ENCODE data around the gene SLC2A6. TPM values are rescaled to one million over a fixed set of nuclear protein-coding genes. Genes with fewer than 3 reads are reported as not detected.
A peak's percentile ranks its signal among the peaks of the same experiment; 100 is the strongest.

The SLC2A6 gene
- polyA plus RNA-seq, 1 of the 3 experiments (the other 2 are of a cell fraction): 5.2 TPM

DNA sequence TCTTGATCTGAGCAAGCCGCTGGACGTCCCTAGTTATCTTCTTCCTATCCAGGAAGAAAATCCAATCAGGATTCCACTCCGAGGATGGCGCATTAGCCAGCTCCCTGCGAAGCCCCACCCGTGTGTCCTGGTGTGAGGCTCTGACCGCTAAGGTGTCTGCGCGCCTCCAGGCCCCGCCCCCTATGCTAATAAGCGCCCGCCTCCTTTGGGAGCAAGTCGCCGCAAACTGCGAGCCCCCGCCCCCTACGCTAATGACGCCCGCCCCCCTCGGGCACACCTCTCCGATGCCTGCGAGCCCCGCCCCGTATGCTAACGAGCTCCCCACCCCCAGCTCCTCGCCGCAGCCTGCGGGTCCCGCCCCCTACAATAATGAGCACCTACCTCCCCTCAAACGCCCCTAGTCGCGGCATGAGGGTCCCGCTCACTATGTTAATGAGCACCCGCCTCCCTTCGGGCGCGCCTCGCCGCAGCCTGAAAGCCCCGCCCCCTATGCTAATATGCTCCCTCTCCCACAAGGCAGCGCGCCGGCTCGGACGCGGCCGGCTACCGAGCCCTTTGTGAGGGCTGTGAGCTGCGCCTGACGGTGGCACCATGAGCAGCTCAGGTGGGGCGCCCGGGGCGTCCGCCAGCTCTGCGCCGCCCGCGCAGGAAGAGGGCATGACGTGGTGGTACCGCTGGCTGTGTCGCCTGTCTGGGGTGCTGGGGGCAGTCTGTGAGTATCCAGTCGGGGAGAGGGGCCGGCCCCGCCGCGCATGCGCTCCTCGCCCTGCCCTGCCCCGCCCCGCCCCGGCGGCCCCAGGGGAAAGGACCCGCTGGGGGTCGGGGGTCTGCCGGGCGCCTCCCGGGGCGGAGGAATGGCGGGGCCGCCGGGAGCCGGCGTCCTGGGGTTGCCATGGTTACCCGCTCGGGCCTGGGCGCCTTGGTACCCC lies 19.2 kb downstream of the SLC2A6 start, which contains the start of gene CACFD1 (continued):
- TF ChIP-seq GABPA (IDR thresholded peaks at IDR 0.05; ENCODE audit: low read depth) (no peak), NRF1 (IDR thresholded peaks at IDR 0.05; ENCODE audit: low read depth, low read length) (peak; percentile 83), POLR2AphosphoS5 (IDR thresholded peaks at IDR 0.05; ENCODE audit: low read depth, low read length) (peak; percentile 80), TAF1 (IDR thresholded peaks at IDR 0.05; ENCODE audit: borderline replicate concordance, low read depth, low read length) (peak; percentile 35; the same call in 1 of the 2 replicates), FOSL2 (IDR thresholded peaks at IDR 0.05; ENCODE audit: borderline replicate concordance, low read depth) (no peak), YY1 (IDR thresholded peaks at IDR 0.05; ENCODE audit: low read depth) (no peak)
- TF ChIP-seq, protein P1, sequence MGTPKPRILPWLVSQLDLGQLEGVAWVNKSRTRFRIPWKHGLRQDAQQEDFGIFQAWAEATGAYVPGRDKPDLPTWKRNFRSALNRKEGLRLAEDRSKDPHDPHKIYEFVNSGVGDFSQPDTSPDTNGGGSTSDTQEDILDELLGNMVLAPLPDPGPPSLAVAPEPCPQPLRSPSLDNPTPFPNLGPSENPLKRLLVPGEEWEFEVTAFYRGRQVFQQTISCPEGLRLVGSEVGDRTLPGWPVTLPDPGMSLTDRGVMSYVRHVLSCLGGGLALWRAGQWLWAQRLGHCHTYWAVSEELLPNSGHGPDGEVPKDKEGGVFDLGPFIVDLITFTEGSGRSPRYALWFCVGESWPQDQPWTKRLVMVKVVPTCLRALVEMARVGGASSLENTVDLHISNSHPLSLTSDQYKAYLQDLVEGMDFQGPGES (IDR thresholded peaks at IDR 0.05; ENCODE audit: low read depth, low read length): no peak
- TF ChIP-seq, protein P2, sequence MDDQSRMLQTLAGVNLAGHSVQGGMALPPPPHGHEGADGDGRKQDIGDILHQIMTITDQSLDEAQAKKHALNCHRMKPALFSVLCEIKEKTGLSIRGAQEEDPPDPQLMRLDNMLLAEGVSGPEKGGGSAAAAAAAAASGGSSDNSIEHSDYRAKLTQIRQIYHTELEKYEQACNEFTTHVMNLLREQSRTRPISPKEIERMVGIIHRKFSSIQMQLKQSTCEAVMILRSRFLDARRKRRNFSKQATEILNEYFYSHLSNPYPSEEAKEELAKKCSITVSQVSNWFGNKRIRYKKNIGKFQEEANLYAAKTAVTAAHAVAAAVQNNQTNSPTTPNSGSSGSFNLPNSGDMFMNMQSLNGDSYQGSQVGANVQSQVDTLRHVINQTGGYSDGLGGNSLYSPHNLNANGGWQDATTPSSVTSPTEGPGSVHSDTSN (IDR thresholded peaks at IDR 0.05): no peak

DNA sequence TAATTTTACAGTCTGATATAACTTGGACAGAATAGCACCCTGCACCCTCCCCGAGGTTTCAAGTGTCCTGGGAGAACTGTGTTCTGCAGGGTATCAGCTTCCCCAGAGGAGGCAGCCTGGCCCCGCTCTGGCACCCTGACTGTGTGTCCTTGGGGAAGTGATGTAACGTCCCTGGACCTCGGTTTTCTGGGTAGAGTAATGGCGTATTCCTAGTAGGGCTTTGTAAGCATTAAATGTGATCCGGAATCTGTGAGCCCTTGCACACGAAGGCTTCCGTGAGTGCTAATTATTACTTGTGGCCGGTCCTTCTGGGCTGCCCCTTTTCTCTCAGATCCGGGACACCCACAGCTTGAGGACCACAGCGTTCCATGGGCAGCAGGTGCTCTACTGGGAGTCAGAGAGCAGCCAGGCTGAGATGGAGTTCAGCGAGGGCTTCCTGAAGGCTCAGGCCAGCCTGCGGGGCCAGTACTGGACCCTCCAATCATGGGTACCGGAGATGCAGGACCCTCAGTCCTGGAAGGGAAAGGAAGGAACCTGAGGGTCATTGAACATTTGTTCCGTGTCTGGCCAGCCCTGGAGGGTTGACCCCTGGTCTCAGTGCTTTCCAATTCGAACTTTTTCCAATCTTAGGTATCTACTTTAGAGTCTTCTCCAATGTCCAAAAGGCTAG lies 20.1 kb downstream of the SLC2A6 start:
- WGBS (ENCODE audit: low lambda C conversion rate): 73% methylated on average over 7 of the region's 16 CpGs
- TF ChIP-seq, protein P3, sequence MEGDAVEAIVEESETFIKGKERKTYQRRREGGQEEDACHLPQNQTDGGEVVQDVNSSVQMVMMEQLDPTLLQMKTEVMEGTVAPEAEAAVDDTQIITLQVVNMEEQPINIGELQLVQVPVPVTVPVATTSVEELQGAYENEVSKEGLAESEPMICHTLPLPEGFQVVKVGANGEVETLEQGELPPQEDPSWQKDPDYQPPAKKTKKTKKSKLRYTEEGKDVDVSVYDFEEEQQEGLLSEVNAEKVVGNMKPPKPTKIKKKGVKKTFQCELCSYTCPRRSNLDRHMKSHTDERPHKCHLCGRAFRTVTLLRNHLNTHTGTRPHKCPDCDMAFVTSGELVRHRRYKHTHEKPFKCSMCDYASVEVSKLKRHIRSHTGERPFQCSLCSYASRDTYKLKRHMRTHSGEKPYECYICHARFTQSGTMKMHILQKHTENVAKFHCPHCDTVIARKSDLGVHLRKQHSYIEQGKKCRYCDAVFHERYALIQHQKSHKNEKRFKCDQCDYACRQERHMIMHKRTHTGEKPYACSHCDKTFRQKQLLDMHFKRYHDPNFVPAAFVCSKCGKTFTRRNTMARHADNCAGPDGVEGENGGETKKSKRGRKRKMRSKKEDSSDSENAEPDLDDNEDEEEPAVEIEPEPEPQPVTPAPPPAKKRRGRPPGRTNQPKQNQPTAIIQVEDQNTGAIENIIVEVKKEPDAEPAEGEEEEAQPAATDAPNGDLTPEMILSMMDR (IDR thresholded peaks at IDR 0.05): no peak
- TF ChIP-seq NRF1 (IDR thresholded peaks at IDR 0.05; ENCODE audit: low read depth, low read length): no peak
- TF ChIP-seq SMC3 (IDR thresholded peaks at IDR 0.05; ENCODE audit: low read depth, low read length): no peak
- TF ChIP-seq MXI1 (IDR thresholded peaks at IDR 0.05; ENCODE audit: low read depth, low read length): no peak
- TF ChIP-seq CHD2 (IDR thresholded peaks at IDR 0.05; ENCODE audit: low read length, partially characterized antibody): no peak
- TF ChIP-seq, protein P4, sequence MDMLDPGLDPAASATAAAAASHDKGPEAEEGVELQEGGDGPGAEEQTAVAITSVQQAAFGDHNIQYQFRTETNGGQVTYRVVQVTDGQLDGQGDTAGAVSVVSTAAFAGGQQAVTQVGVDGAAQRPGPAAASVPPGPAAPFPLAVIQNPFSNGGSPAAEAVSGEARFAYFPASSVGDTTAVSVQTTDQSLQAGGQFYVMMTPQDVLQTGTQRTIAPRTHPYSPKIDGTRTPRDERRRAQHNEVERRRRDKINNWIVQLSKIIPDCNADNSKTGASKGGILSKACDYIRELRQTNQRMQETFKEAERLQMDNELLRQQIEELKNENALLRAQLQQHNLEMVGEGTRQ (IDR thresholded peaks at IDR 0.05; ENCODE audit: borderline replicate concordance, low read depth, low read length): no peak
- no peak for TF ChIP-seq SIN3A (IDR thresholded peaks at IDR 0.05; ENCODE audit: borderline replicate concordance, low read depth, low read length)
- TF ChIP-seq YY1 (IDR thresholded peaks at IDR 0.05; ENCODE audit: low read depth): no peak
- no peak for TF ChIP-seq TCF12 (IDR thresholded peaks at IDR 0.05)
- TF ChIP-seq, protein P5, sequence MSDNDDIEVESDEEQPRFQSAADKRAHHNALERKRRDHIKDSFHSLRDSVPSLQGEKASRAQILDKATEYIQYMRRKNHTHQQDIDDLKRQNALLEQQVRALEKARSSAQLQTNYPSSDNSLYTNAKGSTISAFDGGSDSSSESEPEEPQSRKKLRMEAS (IDR thresholded peaks at IDR 0.05; ENCODE audit: low read depth): no peak
- TF ChIP-seq, protein P1 (IDR thresholded peaks at IDR 0.05; ENCODE audit: low read depth, low read length): no peak
- TF ChIP-seq RCOR1 (IDR thresholded peaks at IDR 0.05; ENCODE audit: low read length): no peak
- TF ChIP-seq MEF2A (IDR thresholded peaks at IDR 0.05; ENCODE audit: borderline replicate concordance, low read depth): no peak

More for the DNA sequence above, 20.1 kb downstream of the SLC2A6 start:
- peak overlapping the region; percentile 78 to 85 for H3K4me3 ChIP-seq (ENCODE audit: low read depth in 2 of 2, low read length in 1 of 2)
- peaks cover 2% of the 10 kb centered on the region for H3F3A ChIP-seq (replicated peaks; ENCODE audit: insufficient read depth)
- H3K4me2 ChIP-seq: peak overlapping the region; percentile 93
- H2AFZ ChIP-seq (ENCODE audit: low read depth): peak overlapping the region; percentile 91
- H3K4me1 ChIP-seq (ENCODE audit: control insufficient read depth in 1 of 2, insufficient read depth in 2 of 2, low read depth in 1 of 2, low read length in 1 of 2): peaks cover 0 to 26% of the 10 kb centered on the region in 2 experiments; a peak in 1 of 4 replicates
- no peaks in the 10 kb centered on the region for H3K9me2 ChIP-seq
- ChIA-PET CTCF (interaction anchor here (0.9 to 1.6 kb wide), 6 partner anchors 9 to 271 kb away, joined by 3 to 8 read pairs (median 3); no protein-coding TSS in a partner anchor), POLR2A (interaction anchor here (0.8 to 2.0 kb wide), 10 partner anchors 9 to 177 kb away, joined by 3 to 15 read pairs (median 4); partner anchors contain the start of genes DBH, MED22, REXO4 and RPL7A)
- DNase-seq: peak; percentile 52
- H3K27ac ChIP-seq (ENCODE audit: low read depth in 2 of 2, low read length in 1 of 2): peak overlapping the region in 1 of 2 experiments; percentile 76; a peak in 2 of 4 replicates
- no peak overlapping the region for H3K9ac ChIP-seq
- no peaks in the 10 kb centered on the region for H3K9me3 ChIP-seq
- H3K27me3 ChIP-seq (ENCODE audit: insufficient read depth): no peaks in the 10 kb centered on the region
- no peaks in the 10 kb centered on the region for H3K79me2 ChIP-seq (ENCODE audit: insufficient read depth)
- H3K36me3 ChIP-seq (replicated peaks in 1 of 2; ENCODE audit: control insufficient read depth in 1 of 2, insufficient read depth in 2 of 2, low read length in 1 of 2): peaks cover 0 to 2% of the 10 kb centered on the region in 2 experiments
- H4K20me1 ChIP-seq (ENCODE audit: insufficient read depth): no peaks in the 10 kb centered on the region

Data from SK-N-SH (cell line).